Lung (tissue), 12 donors: Measurements from ENCODE around the gene GALNT2. TPM values are rescaled to one million over a fixed set of nuclear protein-coding genes. Genes with fewer than 3 reads are reported as not detected.

Source experiments
- ATAC-seq: fragments of 200-7000 bp; cut with Tn5 transposase; one replicate; pipeline ENCODE4 v1.9.1; 2020; ENCODE audit warnings: moderate number of reproducible peaks; ENCODE audit not compliant: insufficient read depth, low FRiP score
- DNase-seq, 3 donors: peaks; one replicate each; pipeline ENCODE4 v3.0.0-alpha.2; 2013 to 2017
- H3K27ac ChIP-seq, 2 donors: one replicate each; pipeline ENCODE4 v1.5.1; 2013; ENCODE audit warnings: mild to moderate bottlenecking in 2 of 2, moderate library complexity in 2 of 2, control low read depth in 1 of 2, inconsistent platforms in 1 of 2, low read depth in 1 of 2, low read length in 1 of 2
- H3K27me3 ChIP-seq, 3 donors: one replicate each; pipeline ENCODE4 v1.5.1; 2013; ENCODE audit warnings: low read length in 2 of 3; ENCODE audit not compliant: control insufficient read depth in 3 of 3, insufficient read depth in 3 of 3
- H3K36me3 ChIP-seq, 4 donors: one replicate each; pipeline ENCODE4 v1.5.1; 2013; ENCODE audit warnings: low read length in 4 of 4, mild to moderate bottlenecking in 1 of 4, moderate library complexity in 1 of 4; ENCODE audit not compliant: control insufficient read depth in 4 of 4, insufficient read depth in 4 of 4
- H3K4me1 ChIP-seq, 5 donors: one replicate each; pipeline ENCODE4 v1.5.1; 2013; ENCODE audit warnings: low read length in 5 of 5, mild to moderate bottlenecking in 2 of 5, moderate library complexity in 1 of 5; ENCODE audit not compliant: control insufficient read depth in 5 of 5, insufficient read depth in 5 of 5
- H3K4me3 ChIP-seq: one replicate; pipeline ENCODE4 v1.5.1; 2013; ENCODE audit warnings: mild to moderate bottlenecking, control low read depth, moderate library complexity
- H3K9ac ChIP-seq, 2 donors: one replicate each; pipeline ENCODE4 v1.5.1; 2013; ENCODE audit warnings: low read length in 2 of 2, control low read depth in 1 of 2; ENCODE audit not compliant: insufficient read depth in 1 of 2
- H3K9me3 ChIP-seq, 4 donors: one replicate each; pipeline ENCODE4 v1.5.1; 2013; ENCODE audit warnings: low read length in 3 of 4, mild to moderate bottlenecking in 1 of 4, moderate library complexity in 1 of 4; ENCODE audit not compliant: control insufficient read depth in 4 of 4, insufficient read depth in 3 of 4
- CTCF ChIP-seq: IDR thresholded peaks from 2 replicates; pipeline ENCODE4 v1.5.1; 2012; ENCODE audit warnings: mild to moderate bottlenecking; ENCODE audit errors: control extremely low read depth, extremely low read depth
- WGBS, 2 donors: extraction: QIAGEN DNeasy Blood & Tissue Kit; methylation state at CpG; one replicate each; pipeline ENCODE4 v1.1.7; 2013; 5-methylcytosine and 5-hydroxymethylcytosine counted together
- polyA plus RNA-seq, 2 donors: library from polyadenylated mRNA; stranded (reverse); fragments of 200-250 nt; gene quantifications; one replicate each; pipeline ENCODE4 v1.2.1, GENCODE V29; 2013
- total RNA-seq, 2 donors: library from RNA; depleted of rRNA in 1 of 2; stranded (reverse); fragments of >200 nt in 1 of 2; gene quantifications; one replicate each; pipeline ENCODE4 v1.2.1, GENCODE V29; 2014 to 2021
- donor health status: control.
- donor health status: control.
- donor health status: Bipolar disorder and iron deficiency.
- donor health status: healthy.
- donor health status: DM: yes; HTN: yes; CAD: no.

GALNT2 gene
- total and polyA plus RNA-seq, 4 donors, result 23.1 to 101 (median 58.9) TPM

- DNase-seq (peak in 1 of 3 donors; percentile 30), ATAC-seq (peak; percentile 79)
- Histone ChIP-seq H3K36me3 (peaks cover 0 to 5% (median 3%) of the 10 kb centered on the region in 4 donors), H3K4me1 (peaks cover 0 to 16% (median 8%) of the 10 kb centered on the region in 5 donors), H3K27me3 (no peaks in the 10 kb centered on the region), H3K27ac (peak overlapping the region in 1 of 2 donors; percentile 56), H3K9ac (no peak overlapping the region), H3K4me3 (no peak overlapping the region), H3K9me3 (no peaks in the 10 kb centered on the region)
- no peak for TF ChIP-seq CTCF
- WGBS, 2 donors, result 50 to 78% methylated on average over 3 of the region's 3 CpGs
These were observed 137.8 kb downstream of the GALNT2 start for GRCh38 chr1:230204842-230205241.

DNA sequence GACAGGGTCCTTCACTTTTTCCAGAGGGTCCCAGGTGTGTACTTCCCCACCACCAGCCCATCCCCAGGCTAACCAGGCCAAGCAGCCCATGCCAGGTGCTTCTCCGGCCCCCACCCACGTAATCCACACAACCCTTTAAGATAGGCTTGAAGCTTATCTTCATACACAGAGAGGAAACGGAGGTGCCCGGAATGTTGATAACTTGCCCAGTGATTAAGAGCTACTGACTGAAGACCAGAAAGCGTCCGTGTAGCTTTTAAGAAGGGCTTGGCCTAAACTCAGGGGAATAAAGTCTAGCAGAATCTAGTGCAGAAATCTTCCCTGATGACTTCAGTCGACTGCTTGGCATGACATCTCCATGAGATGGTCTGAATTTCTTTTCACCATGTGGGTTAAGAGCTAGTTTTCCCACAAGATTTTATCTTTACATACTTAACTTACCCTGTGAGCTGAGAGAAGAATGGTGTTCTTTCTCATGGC, 138.7 kb downstream of the GALNT2 start:
- no peaks in the 10 kb centered on the region for H3K27me3 ChIP-seq
- ATAC-seq, result peak; percentile 56
- H3K4me3 ChIP-seq, result no peak overlapping the region
- H3K27ac ChIP-seq, result peak overlapping the region; percentile 45 to 74
- H3K9ac ChIP-seq, result no peak overlapping the region
- H3K36me3 ChIP-seq, result peaks cover 0 to 5% (median 3%) of the 10 kb centered on the region in 4 donors
- TF ChIP-seq CTCF, result no peak
- DNase-seq, result peak in 1 of 3 donors; percentile 48
- peaks cover 0 to 16% (median 7%) of the 10 kb centered on the region in 5 donors for H3K4me1 ChIP-seq
- WGBS, 2 donors, result 41 to 70% methylated on average over 7 of the region's 7 CpGs
- H3K9me3 ChIP-seq, result no peaks in the 10 kb centered on the region

DNA sequence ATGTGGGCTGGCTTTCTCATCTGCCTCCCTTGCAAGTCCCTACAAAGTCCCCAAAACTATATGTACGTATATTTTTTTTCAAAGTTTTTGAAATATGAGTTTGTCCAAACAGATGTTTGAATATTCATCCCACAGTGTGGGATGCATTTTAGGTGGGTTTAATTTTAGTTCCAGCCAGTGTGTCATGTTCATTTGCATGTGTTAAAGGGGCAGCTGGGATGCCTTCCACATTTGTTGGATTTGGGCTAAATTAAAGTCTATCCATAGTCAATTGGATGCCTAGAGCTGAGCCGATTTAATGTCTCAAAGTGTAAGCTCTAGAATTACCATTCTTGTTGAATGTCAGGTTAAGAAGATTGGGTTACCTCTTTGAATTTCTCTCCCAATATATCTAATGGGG, 139.2 kb downstream of the GALNT2 start:
- ATAC-seq (no peak), DNase-seq (no peak)
- no peaks in the 10 kb centered on the region for H3K27me3 ChIP-seq
- peak overlapping the region in 1 of 2 donors; percentile 45 for H3K27ac ChIP-seq
- H3K4me3 ChIP-seq, result no peak overlapping the region
- peaks cover 0 to 2% (median 0%) of the 10 kb centered on the region in 4 donors for H3K9me3 ChIP-seq
- peaks cover 0 to 5% (median 3%) of the 10 kb centered on the region in 4 donors for H3K36me3 ChIP-seq
- WGBS, 2 donors, result 94 to 95% methylated on average over 2 of the region's 2 CpGs
- no peak overlapping the region for H3K9ac ChIP-seq
- peaks cover 0 to 16% (median 10%) of the 10 kb centered on the region in 5 donors for H3K4me1 ChIP-seq
- no peak for TF ChIP-seq CTCF

GRCh38 chr1:230206976-230207375, 139.9 kb downstream of the GALNT2 start:
- no peak overlapping the region for H3K4me3 ChIP-seq
- H3K36me3 ChIP-seq, result peaks cover 0 to 5% (median 3%) of the 10 kb centered on the region in 4 donors
- ATAC-seq, result no peak
- TF ChIP-seq CTCF, result no peak
- H3K27me3 ChIP-seq, result no peaks in the 10 kb centered on the region
- H3K9me3 ChIP-seq, result peaks cover 0 to 2% (median 0%) of the 10 kb centered on the region in 4 donors
- no peak for DNase-seq
- WGBS, 2 donors, result 73 to 92% methylated on average over 4 of the region's 4 CpGs
- H3K27ac ChIP-seq, result no peak overlapping the region
- H3K4me1 ChIP-seq, result peaks cover 0 to 19% (median 11%) of the 10 kb centered on the region in 5 donors
- H3K9ac ChIP-seq, result no peak overlapping the region
